Stimulated activated CD8-positive, alpha-beta memory T cell treated with anti-CD3 and anti-CD28 coated beads, Interleukin-2, amount 100 ng/mL, for 1 hour (primary cell): ENCODE measurements around the gene RABAC1.

Experiments used
- DNase-seq, 2 donors: peaks; one replicate each; pipeline ENCODE4 v3.0.0-alpha.2; 2020; ENCODE audit warnings: low read depth in 2 of 2

RABAC1 gene

GRCh38 chr19:41928754-41929535, 30.2 kb downstream of the RABAC1 start:
- DNase-seq, result no peak

GRCh38 chr19:41928221-41928683, 30.9 kb downstream of the RABAC1 start, which contains the start of gene ERFL:
ERFL (minus strand) TSS chr19:41928449; CDS start chr19:41912919, 15,530 bp downstream.
- no peak for DNase-seq

GRCh38 chr19:41927497-41928192, 31.5 kb downstream of the RABAC1 start:
- no peak for DNase-seq

GRCh38 chr19:41926763-41927496, 32.2 kb downstream of the RABAC1 start:
- DNase-seq, result no peak

- no peak for DNase-seq
Measured at GRCh38 chr19:41926028-41926762, 32.9 kb downstream of the RABAC1 start.

- DNase-seq, result no peak
Measured at GRCh38 chr19:41925208-41926003, 33.7 kb downstream of the RABAC1 start.

- no peak for DNase-seq
Measured at GRCh38 chr19:41924151-41925145, 34.7 kb downstream of the RABAC1 start.

GRCh38 chr19:41923045-41923788, 35.9 kb downstream of the RABAC1 start:
- no peak for DNase-seq

GRCh38 chr19:41922585-41922984, 36.5 kb downstream of the RABAC1 start:
- DNase-seq, result no peak

GRCh38 chr19:41921577-41922576, 37.2 kb downstream of the RABAC1 start:
- DNase-seq, result no peak

- DNase-seq, result no peak
Measured at GRCh38 chr19:41920882-41921576, 38.1 kb downstream of the RABAC1 start.

- DNase-seq, result no peak
Measured at GRCh38 chr19:41919948-41920712, 39.0 kb downstream of the RABAC1 start.

- DNase-seq, result no peak
Measured at GRCh38 chr19:41918653-41919244, 40.4 kb downstream of the RABAC1 start.

GRCh38 chr19:41918095-41918494, 41.0 kb downstream of the RABAC1 start:
- DNase-seq, result no peak

- no peak for DNase-seq
Measured at GRCh38 chr19:41917676-41918075, 41.4 kb downstream of the RABAC1 start.
